ENCODE results near the gene NEUROG3.

DNA sequence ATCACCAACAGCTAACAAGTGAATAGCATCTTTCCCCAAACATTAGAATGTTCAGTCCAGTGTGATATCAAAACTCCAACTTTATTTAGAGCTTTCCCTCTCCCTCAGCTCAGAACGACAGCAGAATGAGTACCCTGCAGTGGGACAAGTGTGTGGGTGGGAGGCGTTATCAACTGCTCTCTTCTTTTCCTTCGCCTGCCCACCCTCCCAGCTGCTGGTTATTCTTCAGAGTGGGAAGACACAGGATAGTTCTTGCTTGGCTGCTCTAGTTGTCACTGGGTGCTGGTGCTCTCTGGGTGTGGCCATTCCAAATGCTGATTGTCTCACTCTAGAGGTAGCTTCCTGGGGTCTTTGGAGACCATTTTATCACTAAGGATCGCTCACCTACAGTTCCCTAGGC, 43.1 kb upstream of the NEUROG3 start:
- TF ChIP-seq EZH2 (IDR thresholded peaks at IDR 0.05; ENCODE audit: insufficient read depth, poor library complexity, severe bottlenecking) (no peak), EZH2phosphoT487 (IDR thresholded peaks at IDR 0.05; ENCODE audit: insufficient read depth, low read depth) (no peak)

Measured in GM23248 (cell line).